Measurements from ENCODE around the gene ITIH3. TPM values are rescaled to one million over a fixed set of nuclear protein-coding genes. Genes with fewer than 3 reads are reported as not detected.

ITIH3 gene
- polyA plus RNA-seq, 1 donor from 2014 or later = not detected

- H2AFZ ChIP-seq (ENCODE audit: low read depth, low read length) = no peak overlapping the region
- H3K27me3 ChIP-seq (ENCODE audit: insufficient read depth, low read depth, low read length) = no peaks in the 10 kb centered on the region
- no peaks in the 10 kb centered on the region for H3F3A ChIP-seq (ENCODE audit: insufficient read depth, low read length, poor library complexity, severe bottlenecking)
- no peak overlapping the region for H3K4me3 ChIP-seq (ENCODE audit: low read length)
- H3K36me3 ChIP-seq (ENCODE audit: insufficient read depth, low read length) = no peaks in the 10 kb centered on the region
- no peaks in the 10 kb centered on the region for H3K79me2 ChIP-seq (replicated peaks; ENCODE audit: insufficient read depth, low read length)
- H3K9me2 ChIP-seq (ENCODE audit: insufficient read depth, low read length) = no peaks in the 10 kb centered on the region
- H3K27ac ChIP-seq (ENCODE audit: low read length) = no peak overlapping the region
- H3K9me3 ChIP-seq (ENCODE audit: low read length) = no peaks in the 10 kb centered on the region
- H3K9ac ChIP-seq (ENCODE audit: low read length) = no peak overlapping the region
- TF ChIP-seq POLR2AphosphoS5 (IDR thresholded peaks at IDR 0.05) (no peak), EZH2 (IDR thresholded peaks at IDR 0.05; ENCODE audit: borderline replicate concordance, insufficient read depth, low read length, poor library complexity, severe bottlenecking) (no peak), MXI1 (conservative IDR thresholded peaks at IDR 0.05; ENCODE audit: poor library complexity, severe bottlenecking) (no peak), TAF1 (IDR thresholded peaks at IDR 0.05; ENCODE audit: low read depth) (no peak), SMC3 (conservative IDR thresholded peaks at IDR 0.05; ENCODE audit: poor library complexity) (no peak), EP300 (conservative IDR thresholded peaks at IDR 0.05; ENCODE audit: poor library complexity, severe bottlenecking) (no peak), RAD21 (conservative IDR thresholded peaks at IDR 0.05) (no peak)
- TF ChIP-seq, protein P1, sequence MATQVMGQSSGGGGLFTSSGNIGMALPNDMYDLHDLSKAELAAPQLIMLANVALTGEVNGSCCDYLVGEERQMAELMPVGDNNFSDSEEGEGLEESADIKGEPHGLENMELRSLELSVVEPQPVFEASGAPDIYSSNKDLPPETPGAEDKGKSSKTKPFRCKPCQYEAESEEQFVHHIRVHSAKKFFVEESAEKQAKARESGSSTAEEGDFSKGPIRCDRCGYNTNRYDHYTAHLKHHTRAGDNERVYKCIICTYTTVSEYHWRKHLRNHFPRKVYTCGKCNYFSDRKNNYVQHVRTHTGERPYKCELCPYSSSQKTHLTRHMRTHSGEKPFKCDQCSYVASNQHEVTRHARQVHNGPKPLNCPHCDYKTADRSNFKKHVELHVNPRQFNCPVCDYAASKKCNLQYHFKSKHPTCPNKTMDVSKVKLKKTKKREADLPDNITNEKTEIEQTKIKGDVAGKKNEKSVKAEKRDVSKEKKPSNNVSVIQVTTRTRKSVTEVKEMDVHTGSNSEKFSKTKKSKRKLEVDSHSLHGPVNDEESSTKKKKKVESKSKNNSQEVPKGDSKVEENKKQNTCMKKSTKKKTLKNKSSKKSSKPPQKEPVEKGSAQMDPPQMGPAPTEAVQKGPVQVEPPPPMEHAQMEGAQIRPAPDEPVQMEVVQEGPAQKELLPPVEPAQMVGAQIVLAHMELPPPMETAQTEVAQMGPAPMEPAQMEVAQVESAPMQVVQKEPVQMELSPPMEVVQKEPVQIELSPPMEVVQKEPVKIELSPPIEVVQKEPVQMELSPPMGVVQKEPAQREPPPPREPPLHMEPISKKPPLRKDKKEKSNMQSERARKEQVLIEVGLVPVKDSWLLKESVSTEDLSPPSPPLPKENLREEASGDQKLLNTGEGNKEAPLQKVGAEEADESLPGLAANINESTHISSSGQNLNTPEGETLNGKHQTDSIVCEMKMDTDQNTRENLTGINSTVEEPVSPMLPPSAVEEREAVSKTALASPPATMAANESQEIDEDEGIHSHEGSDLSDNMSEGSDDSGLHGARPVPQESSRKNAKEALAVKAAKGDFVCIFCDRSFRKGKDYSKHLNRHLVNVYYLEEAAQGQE (IDR thresholded peaks at IDR 0.05; ENCODE audit: borderline replicate concordance) = no peak
- TF ChIP-seq, protein P2, sequence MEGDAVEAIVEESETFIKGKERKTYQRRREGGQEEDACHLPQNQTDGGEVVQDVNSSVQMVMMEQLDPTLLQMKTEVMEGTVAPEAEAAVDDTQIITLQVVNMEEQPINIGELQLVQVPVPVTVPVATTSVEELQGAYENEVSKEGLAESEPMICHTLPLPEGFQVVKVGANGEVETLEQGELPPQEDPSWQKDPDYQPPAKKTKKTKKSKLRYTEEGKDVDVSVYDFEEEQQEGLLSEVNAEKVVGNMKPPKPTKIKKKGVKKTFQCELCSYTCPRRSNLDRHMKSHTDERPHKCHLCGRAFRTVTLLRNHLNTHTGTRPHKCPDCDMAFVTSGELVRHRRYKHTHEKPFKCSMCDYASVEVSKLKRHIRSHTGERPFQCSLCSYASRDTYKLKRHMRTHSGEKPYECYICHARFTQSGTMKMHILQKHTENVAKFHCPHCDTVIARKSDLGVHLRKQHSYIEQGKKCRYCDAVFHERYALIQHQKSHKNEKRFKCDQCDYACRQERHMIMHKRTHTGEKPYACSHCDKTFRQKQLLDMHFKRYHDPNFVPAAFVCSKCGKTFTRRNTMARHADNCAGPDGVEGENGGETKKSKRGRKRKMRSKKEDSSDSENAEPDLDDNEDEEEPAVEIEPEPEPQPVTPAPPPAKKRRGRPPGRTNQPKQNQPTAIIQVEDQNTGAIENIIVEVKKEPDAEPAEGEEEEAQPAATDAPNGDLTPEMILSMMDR (IDR thresholded peaks at IDR 0.05; ENCODE audit: poor library complexity, severe bottlenecking) = no peak
- H4K20me1 ChIP-seq (ENCODE audit: insufficient read depth) = no peaks in the 10 kb centered on the region
- H3K4me2 ChIP-seq (ENCODE audit: low read length) = no peak overlapping the region
Measured at GRCh38 chr3:52839892-52840545, 45.4 kb downstream of the ITIH3 start.

- H2AFZ ChIP-seq (ENCODE audit: low read depth, low read length) = no peak overlapping the region
- H3K4me2 ChIP-seq (ENCODE audit: low read length) = no peak overlapping the region
- no peaks in the 10 kb centered on the region for H4K20me1 ChIP-seq (ENCODE audit: insufficient read depth)
- no peak overlapping the region for H3K27ac ChIP-seq (ENCODE audit: low read length)
- no peaks in the 10 kb centered on the region for H3K27me3 ChIP-seq (ENCODE audit: insufficient read depth, low read depth, low read length)
- H3K9me2 ChIP-seq (ENCODE audit: insufficient read depth, low read length) = no peaks in the 10 kb centered on the region
- H3K4me3 ChIP-seq (ENCODE audit: low read length) = no peak overlapping the region
- H3K36me3 ChIP-seq (ENCODE audit: insufficient read depth, low read length) = no peaks in the 10 kb centered on the region
- no peak overlapping the region for H3K9ac ChIP-seq (ENCODE audit: low read length)
- no peaks in the 10 kb centered on the region for H3F3A ChIP-seq (ENCODE audit: insufficient read depth, low read length, poor library complexity, severe bottlenecking)
- TF ChIP-seq EZH2 (IDR thresholded peaks at IDR 0.05; ENCODE audit: borderline replicate concordance, insufficient read depth, low read length, poor library complexity, severe bottlenecking) (no peak), POLR2AphosphoS5 (IDR thresholded peaks at IDR 0.05) (no peak), EP300 (conservative IDR thresholded peaks at IDR 0.05; ENCODE audit: poor library complexity, severe bottlenecking) (no peak), TAF1 (IDR thresholded peaks at IDR 0.05; ENCODE audit: low read depth) (no peak), MXI1 (conservative IDR thresholded peaks at IDR 0.05; ENCODE audit: poor library complexity, severe bottlenecking) (no peak), SMC3 (conservative IDR thresholded peaks at IDR 0.05; ENCODE audit: poor library complexity) (no peak), RAD21 (conservative IDR thresholded peaks at IDR 0.05) (no peak)
- TF ChIP-seq, protein P1 (IDR thresholded peaks at IDR 0.05; ENCODE audit: borderline replicate concordance) = no peak
- TF ChIP-seq, protein P2 (IDR thresholded peaks at IDR 0.05; ENCODE audit: poor library complexity, severe bottlenecking) = no peak
- H3K79me2 ChIP-seq (replicated peaks; ENCODE audit: insufficient read depth, low read length) = no peaks in the 10 kb centered on the region
- no peaks in the 10 kb centered on the region for H3K9me3 ChIP-seq (ENCODE audit: low read length)
Measured at GRCh38 chr3:52841211-52841980, 46.8 kb downstream of the ITIH3 start.

Measured in neural cell (in vitro differentiated cells).